Measurements from ENCODE around the gene ITGB2. TPM values are rescaled to one million over a fixed set of nuclear protein-coding genes. Genes with fewer than 3 reads are reported as not detected.

ITGB2 gene
- total RNA-seq, 1 donor from 2014 or later, result 0.91 TPM

DNA sequence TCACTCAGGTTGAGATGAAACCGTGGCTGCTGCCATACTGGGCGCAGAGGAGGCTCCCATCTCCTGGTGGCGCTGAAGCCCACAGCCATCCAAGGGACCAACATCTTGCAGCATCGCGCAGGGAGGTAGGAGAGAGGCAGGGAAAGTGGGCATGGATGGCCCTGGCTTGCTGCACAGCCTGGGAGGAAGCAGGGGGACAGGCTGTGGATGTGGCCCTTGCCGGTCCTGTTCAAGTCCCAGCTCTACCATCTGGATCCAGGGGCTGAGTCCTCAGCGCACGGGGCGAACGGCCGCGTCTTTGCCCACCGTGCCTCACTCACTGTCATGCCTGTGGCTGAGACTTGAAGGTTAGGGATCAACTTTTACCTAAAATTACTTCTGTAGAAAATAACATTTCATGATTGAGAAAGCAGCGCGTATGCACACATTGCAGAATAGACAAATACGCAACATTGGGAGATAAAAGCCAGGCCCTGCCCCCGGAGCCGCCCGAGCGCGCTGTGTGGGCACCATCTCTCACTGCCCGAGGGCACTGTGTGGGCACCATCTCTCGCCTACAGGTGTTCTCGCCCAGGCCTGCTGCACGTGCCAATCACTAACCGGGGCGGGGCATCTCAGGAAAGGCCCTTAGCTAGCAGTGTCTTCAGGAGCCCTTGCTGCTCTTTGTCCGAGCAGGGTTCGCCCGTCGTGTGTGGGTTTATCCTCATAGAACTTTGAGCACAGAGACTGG, 30.7 kb upstream of the ITGB2 start:
- no peak for DNase-seq
- TF ChIP-seq, protein P1, sequence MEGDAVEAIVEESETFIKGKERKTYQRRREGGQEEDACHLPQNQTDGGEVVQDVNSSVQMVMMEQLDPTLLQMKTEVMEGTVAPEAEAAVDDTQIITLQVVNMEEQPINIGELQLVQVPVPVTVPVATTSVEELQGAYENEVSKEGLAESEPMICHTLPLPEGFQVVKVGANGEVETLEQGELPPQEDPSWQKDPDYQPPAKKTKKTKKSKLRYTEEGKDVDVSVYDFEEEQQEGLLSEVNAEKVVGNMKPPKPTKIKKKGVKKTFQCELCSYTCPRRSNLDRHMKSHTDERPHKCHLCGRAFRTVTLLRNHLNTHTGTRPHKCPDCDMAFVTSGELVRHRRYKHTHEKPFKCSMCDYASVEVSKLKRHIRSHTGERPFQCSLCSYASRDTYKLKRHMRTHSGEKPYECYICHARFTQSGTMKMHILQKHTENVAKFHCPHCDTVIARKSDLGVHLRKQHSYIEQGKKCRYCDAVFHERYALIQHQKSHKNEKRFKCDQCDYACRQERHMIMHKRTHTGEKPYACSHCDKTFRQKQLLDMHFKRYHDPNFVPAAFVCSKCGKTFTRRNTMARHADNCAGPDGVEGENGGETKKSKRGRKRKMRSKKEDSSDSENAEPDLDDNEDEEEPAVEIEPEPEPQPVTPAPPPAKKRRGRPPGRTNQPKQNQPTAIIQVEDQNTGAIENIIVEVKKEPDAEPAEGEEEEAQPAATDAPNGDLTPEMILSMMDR (IDR thresholded peaks at IDR 0.05; ENCODE audit: partially characterized antibody, unreplicated experiment), result no peak
- H3K27me3 Mint-ChIP-seq (ENCODE audit: unreplicated experiment), result peaks cover 10% of the 10 kb centered on the region
- no peaks in the 10 kb centered on the region for H3K36me3 Mint-ChIP-seq (ENCODE audit: unreplicated experiment)
- peaks cover 12% of the 10 kb centered on the region for H3K4me1 Mint-ChIP-seq (ENCODE audit: low read depth, unreplicated experiment)
- no peak overlapping the region for H3K4me3 Mint-ChIP-seq (ENCODE audit: unreplicated experiment)
- H3K9me3 Mint-ChIP-seq (ENCODE audit: unreplicated experiment), result peaks cover 7% of the 10 kb centered on the region
- no peak overlapping the region for H3K27ac Mint-ChIP-seq (ENCODE audit: unreplicated experiment)

DNA sequence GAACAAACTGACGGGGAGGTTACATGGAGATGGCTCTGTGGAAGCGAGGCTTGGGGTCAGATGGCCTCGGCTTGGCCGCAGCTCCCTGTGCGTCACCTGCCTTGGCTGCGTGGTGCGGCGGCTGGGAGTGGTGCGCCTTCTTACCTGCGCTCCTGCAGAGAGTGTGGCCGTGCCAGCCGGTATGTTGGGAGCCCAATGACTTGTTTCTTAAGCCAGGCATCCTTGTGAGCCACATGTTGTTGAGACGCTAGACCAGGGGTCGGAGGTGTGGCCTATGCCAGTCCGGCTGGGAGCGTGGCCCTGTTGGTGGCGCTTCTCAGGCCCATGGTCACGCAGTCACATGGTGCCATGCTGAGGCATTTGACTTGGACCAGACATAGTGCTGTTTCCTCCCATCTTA, 29.7 kb upstream of the ITGB2 start:
- H3K9me3 Mint-ChIP-seq (ENCODE audit: unreplicated experiment), result peaks cover 4% of the 10 kb centered on the region
- TF ChIP-seq, protein P1 (IDR thresholded peaks at IDR 0.05; ENCODE audit: partially characterized antibody, unreplicated experiment), result no peak

DNA sequence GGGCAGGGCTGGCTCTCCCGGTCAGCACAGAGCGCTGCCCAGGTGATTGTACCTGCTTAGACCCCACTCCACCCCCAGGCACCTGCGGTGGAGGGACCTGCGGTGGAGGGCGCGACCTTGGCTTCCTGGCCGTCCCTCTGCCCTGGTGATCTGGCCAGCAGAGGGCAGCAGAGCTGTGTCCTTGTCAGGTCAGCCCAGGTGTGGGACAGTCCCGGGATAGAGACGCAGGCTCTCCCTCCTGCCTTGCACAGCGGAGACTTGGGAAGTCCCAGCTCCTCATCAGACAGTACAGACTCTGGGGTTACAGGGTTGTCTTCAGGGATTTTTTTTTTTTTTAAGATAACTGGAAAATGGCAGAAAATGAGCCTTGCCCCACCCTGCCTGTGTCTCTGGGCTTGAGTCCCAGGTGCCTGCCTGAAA, 29.1 kb upstream of the ITGB2 start:
- H3K4me3 Mint-ChIP-seq (ENCODE audit: unreplicated experiment), result no peak overlapping the region
- peaks cover 1% of the 10 kb centered on the region for H3K9me3 Mint-ChIP-seq (ENCODE audit: unreplicated experiment)
- H3K27ac Mint-ChIP-seq (ENCODE audit: unreplicated experiment), result no peak overlapping the region
- H3K27me3 Mint-ChIP-seq (ENCODE audit: unreplicated experiment), result peaks cover 12% of the 10 kb centered on the region
- no peaks in the 10 kb centered on the region for H3K36me3 Mint-ChIP-seq (ENCODE audit: unreplicated experiment)
- peak; percentile 91 for DNase-seq
- TF ChIP-seq, protein P1 (IDR thresholded peaks at IDR 0.05; ENCODE audit: partially characterized antibody, unreplicated experiment), result peak; percentile 92
- peaks cover 2% of the 10 kb centered on the region for H3K4me1 Mint-ChIP-seq (ENCODE audit: low read depth, unreplicated experiment)

More for the DNA sequence above, 29.7 kb upstream of the ITGB2 start:
- Mint-ChIP-seq H3K27me3 (ENCODE audit: unreplicated experiment) (peaks cover 12% of the 10 kb centered on the region), H3K4me1 (ENCODE audit: low read depth, unreplicated experiment) (peaks cover 4% of the 10 kb centered on the region), H3K36me3 (ENCODE audit: unreplicated experiment) (no peaks in the 10 kb centered on the region), H3K27ac (ENCODE audit: unreplicated experiment) (no peak overlapping the region), H3K4me3 (ENCODE audit: unreplicated experiment) (no peak overlapping the region)
- no peak for DNase-seq

DNA sequence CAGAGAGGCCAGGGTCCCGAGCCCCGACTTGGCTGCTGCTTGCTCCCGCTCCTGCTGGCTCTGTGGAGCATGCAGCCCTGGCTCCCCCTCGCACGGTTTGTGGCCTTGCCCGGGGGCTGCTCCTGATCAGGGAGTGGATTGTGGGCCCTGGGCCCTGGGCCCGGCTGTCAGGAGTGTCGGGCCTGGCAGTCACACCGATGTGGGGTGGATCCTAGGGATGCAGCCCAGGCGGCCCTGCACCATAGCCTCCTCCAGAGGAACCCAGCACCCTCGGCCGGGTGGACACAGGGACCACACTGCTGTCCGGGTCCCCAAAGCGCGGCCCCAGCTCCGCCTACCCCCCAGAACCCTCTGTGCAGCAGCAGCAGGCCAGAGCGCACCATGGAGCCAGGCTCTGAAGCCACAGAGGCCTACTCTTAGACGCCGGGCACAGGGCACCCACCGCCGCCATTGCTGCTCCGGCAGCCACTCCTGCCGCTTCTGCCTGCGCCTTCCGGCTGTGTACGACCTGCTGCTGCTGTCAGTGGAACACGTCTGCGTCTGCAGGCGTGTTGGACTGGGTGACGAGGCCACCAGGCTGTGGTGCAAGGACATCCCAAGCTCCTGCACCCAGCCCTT, 28.6 kb upstream of the ITGB2 start:
- peaks cover 11% of the 10 kb centered on the region for H3K27me3 Mint-ChIP-seq (ENCODE audit: unreplicated experiment)
- no peak overlapping the region for H3K4me3 Mint-ChIP-seq (ENCODE audit: unreplicated experiment)
- peaks cover 1% of the 10 kb centered on the region for H3K9me3 Mint-ChIP-seq (ENCODE audit: unreplicated experiment)
- H3K4me1 Mint-ChIP-seq (ENCODE audit: low read depth, unreplicated experiment), result no peaks in the 10 kb centered on the region
- H3K36me3 Mint-ChIP-seq (ENCODE audit: unreplicated experiment), result no peaks in the 10 kb centered on the region
- no peak overlapping the region for H3K27ac Mint-ChIP-seq (ENCODE audit: unreplicated experiment)
- peak; percentile 15 for DNase-seq
- TF ChIP-seq, protein P1 (IDR thresholded peaks at IDR 0.05; ENCODE audit: partially characterized antibody, unreplicated experiment), result no peak

All from glutamatergic neuron (in vitro differentiated cells).